HK-2 (cell line): ENCODE measurements around the gene B3GLCT.
"Not testable (repeated sequence)": the region's sequence is repeated elsewhere in the genome, so short reads cannot be mapped to it uniquely, and the experiment has no call there.

Source experiments
- DNase-seq: peaks from one replicate; pipeline ENCODE4 v3.0.0-alpha.2; 2018; ENCODE audit not compliant: unreplicated experiment

Gene B3GLCT

GRCh38 chr13:31184451-31184850, 15.3 kb upstream of the B3GLCT start:
- DNase-seq: no peak

- no peak for DNase-seq
Observed at GRCh38 chr13:31184981-31185645, 14.7 kb upstream of the B3GLCT start.

- DNase-seq: no peak
Observed at GRCh38 chr13:31191748-31192147, 8.0 kb upstream of the B3GLCT start.

GRCh38 chr13:31192306-31192705, 7.5 kb upstream of the B3GLCT start:
- no peak for DNase-seq

- DNase-seq: no peak
Observed at GRCh38 chr13:31195616-31196015, 4.2 kb upstream of the B3GLCT start.

- DNase-seq: no peak
Observed at GRCh38 chr13:31196992-31197391, 2.8 kb upstream of the B3GLCT start.

GRCh38 chr13:31198519-31198918, 1.3 kb upstream of the B3GLCT start:
- no peak for DNase-seq

GRCh38 chr13:31199527-31199848, 287 bp upstream of the B3GLCT start:
- DNase-seq: no peak

- DNase-seq: peak; percentile 49
Observed at GRCh38 chr13:31200637-31200971, 829 bp downstream of the B3GLCT start.

GRCh38 chr13:31201341-31202031, 1.7 kb downstream of the B3GLCT start:
- DNase-seq: no peak

GRCh38 chr13:31204592-31204991, 4.8 kb downstream of the B3GLCT start:
- DNase-seq: peak; percentile 8

GRCh38 chr13:31207661-31208552, 8.1 kb downstream of the B3GLCT start:
- DNase-seq: no peak

GRCh38 chr13:31208559-31209122, 8.9 kb downstream of the B3GLCT start:
- no peak for DNase-seq

- DNase-seq: no peak
Observed at GRCh38 chr13:31209172-31209840, 9.5 kb downstream of the B3GLCT start.

- no peak for DNase-seq
Observed at GRCh38 chr13:31209841-31210210, 10.1 kb downstream of the B3GLCT start.

GRCh38 chr13:31213651-31214289, 14.0 kb downstream of the B3GLCT start:
- no peak for DNase-seq

- DNase-seq: no peak
Observed at GRCh38 chr13:31214435-31214834, 14.7 kb downstream of the B3GLCT start.

- DNase-seq: not testable (repeated sequence)
Observed at GRCh38 chr13:31216916-31217315, 17.1 kb downstream of the B3GLCT start.

- no peak for DNase-seq
Observed at GRCh38 chr13:31219909-31220598, 20.3 kb downstream of the B3GLCT start.

GRCh38 chr13:31221057-31221456, 21.3 kb downstream of the B3GLCT start:
- DNase-seq: no peak

GRCh38 chr13:31223215-31223614, 23.4 kb downstream of the B3GLCT start:
- no peak for DNase-seq
